ENCODE results near the gene PADI2. TPM values are rescaled to one million over a fixed set of nuclear protein-coding genes. Genes with fewer than 3 reads are reported as not detected.
A peak's percentile ranks its signal among the peaks of the same experiment; 100 is the strongest.

Gene PADI2
- total RNA-seq, result 1 to 10 TPM in 1 of 2 donors, under 1 TPM in 1; 1.00 to 1.6 TPM
- long read RNA-seq, donor 1, result 0 reads
- long read RNA-seq, donor 2, result 0 reads

DNA sequence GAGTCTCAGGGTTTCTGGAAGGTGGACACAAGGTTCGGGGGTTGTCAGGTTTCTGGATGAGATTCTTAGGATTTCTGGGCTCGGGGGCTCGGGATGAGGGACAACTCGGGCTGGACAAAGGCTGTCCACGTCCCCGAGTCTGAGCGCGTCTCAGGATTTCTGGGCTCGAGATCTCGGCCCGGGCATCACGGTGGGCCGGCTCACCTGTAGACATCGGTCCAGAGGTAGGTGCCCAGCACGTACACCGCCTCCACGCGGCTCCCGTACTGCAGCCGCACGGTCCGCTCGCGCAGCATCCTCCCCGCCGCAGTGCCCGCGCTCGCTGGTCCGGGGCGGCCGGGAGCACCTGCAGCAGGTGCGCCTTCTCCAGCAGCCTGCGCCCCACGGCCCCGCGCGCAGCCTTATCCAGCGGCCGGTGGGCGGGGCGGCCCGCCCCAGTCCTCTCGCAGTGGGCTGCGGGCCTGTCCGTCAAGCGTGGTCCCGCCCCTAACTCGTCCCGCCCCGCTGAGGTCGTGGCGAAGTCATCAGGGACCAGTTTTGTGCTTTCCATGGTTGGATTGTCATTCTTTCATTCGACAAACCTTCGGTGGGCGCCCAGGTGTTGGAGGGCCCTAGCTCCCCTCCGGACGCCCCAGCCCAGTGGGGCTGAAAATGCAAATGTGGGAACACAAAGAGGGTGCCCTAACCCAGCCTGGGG, at the start of gene PADI2:
Gene PADI2 (minus strand): TSS at position 376 of the 697 bp plus-strand sequence. CDS start 80 bp downstream, at position 296.
- intact Hi-C loops (cut with DNase I), result no loop called here
- DNase-seq (ENCODE audit: low spot score), result peak; percentile 93

GRCh38 chr1:17168091-17168876, 49.0 kb upstream of the PADI2 start:
- DNase-seq (ENCODE audit: low spot score), result no peak
- intact Hi-C loops (cut with DNase I), result no loop called here

DNA sequence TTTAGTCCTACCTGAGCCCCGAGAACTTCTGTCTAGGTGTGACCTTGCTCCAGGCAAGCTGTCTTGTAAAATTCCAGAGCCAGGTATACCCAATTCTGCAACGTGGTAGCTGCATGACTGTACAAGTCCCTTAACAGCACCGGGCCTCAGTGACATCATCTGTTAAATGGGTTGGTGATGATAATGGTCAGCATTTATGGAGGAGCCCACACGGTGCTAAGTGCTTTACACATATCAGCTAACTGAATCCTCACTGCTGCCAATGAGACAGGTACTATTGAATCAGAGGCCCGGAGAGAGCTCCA, 48.5 kb upstream of the PADI2 start:
- intact Hi-C loops (cut with DNase I), result no loop called here
- DNase-seq (ENCODE audit: low spot score), result no peak

DNA sequence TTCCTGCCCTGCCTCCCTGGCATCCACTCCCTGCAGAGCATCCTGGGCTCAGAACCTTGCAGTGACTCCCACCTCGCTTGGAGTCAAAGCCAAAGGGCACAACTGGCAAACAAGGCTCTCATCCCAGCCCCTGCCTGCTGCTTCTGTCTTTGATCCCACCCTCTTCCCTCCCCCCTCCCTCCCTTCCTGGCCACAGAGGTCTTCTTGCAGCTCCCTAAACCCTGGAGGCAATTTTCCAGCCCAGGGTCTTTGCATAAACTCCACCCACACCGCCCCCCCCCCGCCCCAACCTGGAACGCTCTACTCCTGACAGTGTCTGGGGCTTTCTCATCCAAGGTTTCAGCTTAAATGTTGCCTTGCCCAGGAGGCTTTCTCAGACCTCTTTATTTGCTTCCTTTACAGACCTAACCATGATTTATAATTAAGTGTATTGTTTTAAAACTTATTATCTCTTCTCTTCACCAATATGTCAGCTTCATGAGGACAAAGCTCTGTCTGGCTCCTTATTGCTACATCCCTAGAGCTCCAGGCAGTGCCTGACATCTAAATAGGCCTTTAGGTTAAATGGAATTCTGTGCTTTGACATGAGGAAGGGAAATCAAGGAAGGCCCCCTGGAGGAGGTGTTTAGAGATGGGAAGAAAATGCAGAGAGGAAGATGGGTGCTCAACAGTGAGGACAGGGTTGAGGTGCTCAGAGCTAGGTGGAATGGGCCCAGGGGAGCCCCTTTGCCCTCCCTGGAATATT, 48.0 kb upstream of the PADI2 start:
- no peak for DNase-seq (ENCODE audit: low spot score)
- intact Hi-C loops (cut with DNase I), result no loop called here

- intact Hi-C loops (cut with DNase I), result no loop called here
- DNase-seq (ENCODE audit: low spot score), result no peak
Measured at GRCh38 chr1:17165823-17166222, 46.6 kb upstream of the PADI2 start.

DNA sequence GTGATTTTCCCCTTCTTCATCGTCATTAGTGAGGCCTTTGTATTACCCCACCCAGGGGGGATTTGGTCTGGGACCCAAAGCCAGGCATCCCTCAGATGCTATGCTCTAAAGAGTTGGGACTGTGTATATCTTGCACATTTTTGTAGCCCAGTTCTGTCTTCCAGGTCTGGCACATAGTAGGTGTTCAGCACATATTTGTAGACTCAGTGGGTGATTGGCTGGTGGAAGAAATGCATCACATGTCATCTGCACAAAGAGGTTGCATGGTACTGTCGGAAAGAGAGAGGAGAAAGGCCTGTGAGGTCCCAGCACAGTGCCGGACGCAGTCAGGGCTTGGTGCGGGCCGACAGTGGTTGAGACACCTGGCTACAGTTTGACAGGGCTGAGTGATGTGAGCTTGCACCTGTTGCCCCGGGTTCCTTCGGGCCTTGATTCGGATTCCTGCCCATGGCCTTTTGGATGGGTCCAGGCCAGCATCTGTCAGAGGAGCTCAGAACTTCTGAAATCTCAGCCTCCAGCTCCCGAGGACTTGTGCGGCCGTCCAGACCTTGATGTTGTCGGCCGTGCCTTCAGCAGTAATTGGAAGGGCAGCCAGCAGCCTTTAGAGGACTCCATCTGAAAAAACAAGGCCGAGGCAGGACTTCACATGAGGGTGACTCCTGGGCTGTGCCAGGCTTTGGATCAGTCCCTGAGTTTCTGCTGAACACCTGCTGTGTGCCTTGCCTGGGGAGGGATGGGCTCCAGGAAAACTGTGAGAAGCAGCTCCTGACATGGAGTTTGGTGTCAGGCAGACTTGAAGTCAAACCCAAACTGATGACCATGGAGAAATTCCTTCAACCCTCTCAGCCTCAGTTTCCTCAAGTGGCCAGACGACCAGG, 44.8 kb upstream of the PADI2 start:
- no peak for DNase-seq (ENCODE audit: low spot score)
- intact Hi-C loops (cut with DNase I), result no loop called here

GRCh38 chr1:17163371-17163770, 44.1 kb upstream of the PADI2 start:
- intact Hi-C loops (cut with DNase I), result no loop called here
- DNase-seq (ENCODE audit: low spot score), result no peak

DNA sequence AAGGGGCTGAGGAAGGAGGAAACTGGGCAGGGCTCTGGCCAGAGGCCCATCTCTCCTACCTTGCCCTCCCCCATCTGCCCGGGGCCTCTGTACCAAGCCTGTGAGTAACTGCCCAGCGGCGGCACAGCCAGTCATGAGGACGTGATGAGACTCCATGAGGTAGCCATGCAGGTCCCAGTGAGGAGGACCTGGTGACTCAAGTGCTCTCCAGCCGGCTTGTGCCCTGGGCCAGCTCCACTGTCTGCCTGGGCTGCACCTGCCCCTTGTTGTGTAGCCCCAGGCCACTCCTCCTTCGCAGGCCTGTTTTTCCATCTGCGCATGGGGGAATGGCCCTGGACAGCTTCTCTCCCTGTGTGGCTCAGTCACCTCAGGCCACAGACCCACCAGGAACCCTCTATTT, 43.7 kb upstream of the PADI2 start:
- DNase-seq (ENCODE audit: low spot score), result no peak
- intact Hi-C loops (cut with DNase I), result no loop called here

DNA sequence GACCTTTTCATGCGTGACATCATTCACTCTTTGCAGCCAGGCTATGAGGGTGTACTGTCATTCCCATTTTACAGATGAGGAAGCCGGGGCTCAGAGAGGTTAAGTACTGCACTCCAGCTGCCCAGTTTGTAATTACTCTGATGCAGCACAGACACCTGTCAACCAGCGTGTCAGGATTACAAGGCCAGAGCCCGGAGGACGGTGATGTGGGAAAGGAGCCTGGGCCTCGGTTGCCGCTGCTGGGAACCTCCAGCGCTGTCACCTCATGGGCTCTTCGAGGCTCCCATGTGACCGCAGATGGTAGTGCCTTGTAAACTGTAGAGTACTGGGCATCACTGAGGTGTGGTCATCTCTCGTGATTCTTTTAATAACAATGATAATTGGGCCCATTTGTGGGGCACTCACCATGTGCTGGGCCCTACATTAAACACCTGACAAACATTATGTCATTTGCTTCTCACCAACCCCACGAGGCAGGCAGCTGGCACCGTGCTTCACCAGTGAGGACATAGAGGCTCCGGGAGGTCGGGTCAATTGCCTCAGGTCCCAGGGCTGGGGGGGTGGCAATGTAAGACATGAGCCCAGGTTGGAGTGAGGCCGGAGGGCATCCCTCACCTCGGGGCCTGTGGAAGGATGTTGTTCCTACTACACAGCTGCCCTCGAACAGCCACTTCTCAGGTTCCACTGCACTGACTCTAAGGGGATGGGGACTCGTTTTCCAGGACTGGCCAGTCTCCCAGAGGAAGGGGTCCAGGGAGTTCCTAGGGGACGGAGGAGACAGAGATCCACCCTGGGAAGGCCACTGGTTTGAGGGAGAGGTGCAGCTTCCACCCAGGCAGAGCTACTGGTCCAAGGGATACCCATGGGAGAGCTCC, 42.9 kb upstream of the PADI2 start:
- no peak for DNase-seq (ENCODE audit: low spot score)
- intact Hi-C loops (cut with DNase I), result no loop called here

- DNase-seq (ENCODE audit: low spot score), result no peak
- intact Hi-C loops (cut with DNase I), result no loop called here
Measured at GRCh38 chr1:17161137-17161740, 42.0 kb upstream of the PADI2 start.

DNA sequence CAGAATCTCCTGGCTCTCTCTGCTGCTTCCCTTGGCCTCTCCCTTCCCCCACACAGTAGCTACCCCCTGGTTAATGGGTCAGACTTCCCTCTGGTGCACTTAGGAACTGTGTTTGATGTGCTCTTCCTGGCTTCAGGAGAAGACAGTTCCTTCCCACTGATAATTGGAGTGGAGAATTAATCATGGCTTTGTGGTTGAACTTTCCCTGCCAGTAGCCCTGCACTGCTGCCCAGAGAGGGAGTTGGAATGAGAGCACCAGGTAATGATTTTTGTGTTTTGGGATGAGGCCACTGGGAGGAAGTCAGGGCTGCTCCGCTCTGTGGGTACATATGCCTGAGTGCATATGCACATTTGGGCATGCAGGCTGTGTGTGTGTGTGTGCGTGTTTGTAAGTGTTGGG, 39.7 kb upstream of the PADI2 start:
- no peak for DNase-seq (ENCODE audit: low spot score)
- intact Hi-C loops (cut with DNase I), result no loop called here

DNA sequence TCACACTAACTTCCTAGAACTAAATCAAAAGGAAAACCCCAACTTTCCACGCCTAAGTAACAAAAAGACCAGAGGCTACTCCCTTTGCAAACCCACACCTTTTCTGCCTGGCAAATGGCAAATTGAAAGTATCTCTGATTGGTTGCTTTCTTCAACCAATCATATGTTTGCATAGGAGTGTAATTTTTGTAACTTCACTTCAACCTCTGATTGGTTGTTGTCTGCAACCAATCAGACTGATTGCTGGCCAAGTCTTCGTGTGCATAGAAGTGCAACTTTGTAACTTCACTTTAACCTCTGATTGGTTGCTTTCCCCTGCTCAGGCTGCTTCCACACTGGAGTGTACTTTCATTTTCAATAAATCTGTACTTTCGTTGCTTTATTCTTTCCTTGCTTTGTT, 36.9 kb upstream of the PADI2 start:
- DNase-seq (ENCODE audit: low spot score), result no peak
- intact Hi-C loops (cut with DNase I), result no loop called here

- no peak for DNase-seq (ENCODE audit: low spot score)
- intact Hi-C loops (cut with DNase I), result no loop called here
Measured at GRCh38 chr1:17155257-17155920, 36.1 kb upstream of the PADI2 start.

DNA sequence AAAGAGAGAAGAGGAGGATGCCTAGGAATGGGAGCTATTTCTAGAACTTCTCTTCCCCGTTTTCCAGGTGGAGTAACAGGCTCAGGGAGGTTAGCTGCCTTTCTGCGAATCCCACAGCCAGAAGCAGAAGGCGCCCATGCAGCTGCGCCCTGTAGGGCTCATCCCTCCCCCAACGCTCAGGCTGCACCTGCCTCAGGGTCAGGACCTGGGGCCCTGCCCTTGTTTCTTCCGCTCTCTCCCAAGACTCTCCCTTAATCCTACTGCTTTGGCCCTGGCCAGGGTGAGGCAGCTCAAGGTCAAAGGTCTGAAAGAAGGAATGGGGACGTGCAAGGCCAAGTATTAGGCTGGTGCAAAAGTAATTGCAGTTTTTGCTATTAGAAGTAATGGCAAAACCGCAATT, 30.5 kb upstream of the PADI2 start:
- intact Hi-C loops (cut with DNase I), result no loop called here
- DNase-seq (ENCODE audit: low spot score), result no peak

DNA sequence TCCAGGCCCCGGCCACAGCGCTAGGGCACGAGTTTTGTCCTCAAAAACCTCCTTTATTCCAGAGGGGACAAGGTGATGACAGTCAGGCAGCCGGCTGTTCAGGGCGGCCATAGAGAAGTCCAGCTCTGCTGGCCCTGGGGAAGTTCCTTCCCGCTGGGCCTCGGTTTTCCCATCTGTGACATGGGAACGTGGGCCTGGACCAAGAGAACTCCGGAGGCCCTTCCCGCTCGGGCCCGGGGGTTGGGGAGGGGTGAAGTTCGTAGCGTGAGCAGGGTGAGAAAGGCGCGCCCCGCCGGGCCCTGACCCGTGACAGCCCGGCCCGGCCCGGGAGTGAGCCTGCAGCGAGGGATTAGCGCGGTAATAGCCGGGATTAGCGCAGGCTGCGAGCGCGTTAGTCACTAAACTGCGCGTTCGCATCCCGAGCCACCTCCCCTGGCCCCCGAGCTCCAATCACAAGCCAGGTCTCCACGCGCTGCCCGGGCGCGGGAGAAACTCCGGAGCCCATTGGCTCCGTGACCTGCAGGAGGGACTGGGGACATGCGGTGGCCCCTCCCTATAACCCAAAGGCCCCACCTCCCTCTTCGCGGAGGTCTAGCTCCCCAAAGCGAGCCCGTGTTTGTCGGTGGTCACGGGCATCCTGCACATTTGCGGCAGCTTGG, 29.8 kb upstream of the PADI2 start:
- intact Hi-C loops (cut with DNase I), result no loop called here
- no peak for DNase-seq (ENCODE audit: low spot score)

GRCh38 chr1:17145648-17146047, 26.4 kb upstream of the PADI2 start:
- no peak for DNase-seq (ENCODE audit: low spot score)
- intact Hi-C loops (cut with DNase I), result no loop called here

DNA sequence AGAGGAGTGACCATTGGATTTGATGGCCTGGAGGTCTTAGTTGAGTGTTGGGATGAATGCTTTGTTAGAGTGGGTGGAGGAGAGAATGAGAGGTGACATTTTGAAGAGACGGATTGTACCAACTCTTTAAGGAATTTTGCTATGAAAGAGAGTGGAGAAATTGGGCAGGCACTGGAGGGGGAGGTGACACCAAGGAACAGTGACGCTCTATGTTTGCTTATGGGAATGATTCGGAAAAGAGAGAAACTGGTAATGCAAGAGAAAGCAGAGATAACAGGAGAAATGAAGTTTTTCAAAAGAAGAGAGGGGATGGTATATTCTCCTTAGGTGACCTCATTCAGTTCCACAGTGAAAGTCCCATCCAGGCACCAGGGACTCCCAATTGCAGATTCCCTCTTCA, 24.5 kb upstream of the PADI2 start:
- intact Hi-C loops (cut with DNase I), result no loop called here
- no peak for DNase-seq (ENCODE audit: low spot score)
